H1 (cell line): Measurements from ENCODE around the gene ABL1. TPM values are rescaled to one million over a fixed set of nuclear protein-coding genes. Genes with fewer than 3 reads are reported as not detected.

Experiments
- EGR1 ChIP-seq: IDR thresholded peaks from 2 replicates; pipeline ENCODE4 v1.6.1; 2011; ENCODE audit warnings: low read depth, low read length, borderline replicate concordance
- FOSL1 ChIP-seq: IDR thresholded peaks from 2 replicates; pipeline ENCODE4 v1.6.1; 2011; ENCODE audit warnings: mild to moderate bottlenecking, low read depth, low read length, moderate library complexity; ENCODE audit not compliant: insufficient read depth
- GABPA ChIP-seq: IDR thresholded peaks from 2 replicates; pipeline ENCODE4 v1.6.1; 2011; ENCODE audit warnings: mild to moderate bottlenecking, low read length, moderate library complexity, borderline replicate concordance; ENCODE audit not compliant: insufficient read depth
- SRF ChIP-seq: IDR thresholded peaks from 2 replicates; pipeline ENCODE4 v1.6.1; 2011; ENCODE audit warnings: mild to moderate bottlenecking, low read depth, low read length, moderate library complexity
- polyA plus RNA-seq, 7 experiments: library from polyadenylated mRNA; depleted of rRNA in 3 of 7; stranded (reverse) in 5 of 7; unstranded in 2 of 7; fragments of >200 nt in 5 of 7; fragments of 200-250 nt in 2 of 7; gene quantifications; 1 replicate in 5 of 7; 2 replicates in 1 of 7; 4 replicates in 1 of 7; pipeline versions ENCODE4 v1.2.1 to v1.2.3, GENCODE V29; 2011 to 2013; ENCODE audit warnings: missing spikeins in 2 of 7, mixed read lengths in 2 of 7
- total RNA-seq: library from RNA; stranded (reverse); fragmentation: NEBNext Ultra II Directional; extraction: Animal tissue kit (Norgen Biotek cat#: 25700); gene quantifications from 2 replicates; pipeline ENCODE4 v1.2.1, GENCODE V29; 2021

The ABL1 gene
- total and polyA plus RNA-seq, 2 of the 8 experiments (the other 6 are each of a cell fraction or from before 2014, with no cell fraction given), result 35.3 to 104 TPM

- TF ChIP-seq FOSL1, result no peak
- no peak for TF ChIP-seq SRF
- TF ChIP-seq GABPA, result no peak
- no peak for TF ChIP-seq EGR1
These were observed 67.4 kb downstream of the ABL1 start (continued) for GRCh38 chr9:130902204-130903185.
